Epithelial cell of prostate (primary cell): ENCODE data around the gene FAM156B.
"Not testable (repeated sequence)": the region's sequence is repeated elsewhere in the genome, so short reads cannot be mapped to it uniquely, and the experiment has no call there.

Experiments
- DNase-seq: peaks from one replicate; pipeline ENCODE4 v3.0.0-alpha.2; 2011; ENCODE audit warnings: low read depth, low spot score
- H3K27ac ChIP-seq: fragments of 450-650 bp; 2 replicates; pipeline ENCODE4 v1.5.1; 2017; ENCODE audit warnings: mild to moderate bottlenecking

Gene FAM156B

DNA sequence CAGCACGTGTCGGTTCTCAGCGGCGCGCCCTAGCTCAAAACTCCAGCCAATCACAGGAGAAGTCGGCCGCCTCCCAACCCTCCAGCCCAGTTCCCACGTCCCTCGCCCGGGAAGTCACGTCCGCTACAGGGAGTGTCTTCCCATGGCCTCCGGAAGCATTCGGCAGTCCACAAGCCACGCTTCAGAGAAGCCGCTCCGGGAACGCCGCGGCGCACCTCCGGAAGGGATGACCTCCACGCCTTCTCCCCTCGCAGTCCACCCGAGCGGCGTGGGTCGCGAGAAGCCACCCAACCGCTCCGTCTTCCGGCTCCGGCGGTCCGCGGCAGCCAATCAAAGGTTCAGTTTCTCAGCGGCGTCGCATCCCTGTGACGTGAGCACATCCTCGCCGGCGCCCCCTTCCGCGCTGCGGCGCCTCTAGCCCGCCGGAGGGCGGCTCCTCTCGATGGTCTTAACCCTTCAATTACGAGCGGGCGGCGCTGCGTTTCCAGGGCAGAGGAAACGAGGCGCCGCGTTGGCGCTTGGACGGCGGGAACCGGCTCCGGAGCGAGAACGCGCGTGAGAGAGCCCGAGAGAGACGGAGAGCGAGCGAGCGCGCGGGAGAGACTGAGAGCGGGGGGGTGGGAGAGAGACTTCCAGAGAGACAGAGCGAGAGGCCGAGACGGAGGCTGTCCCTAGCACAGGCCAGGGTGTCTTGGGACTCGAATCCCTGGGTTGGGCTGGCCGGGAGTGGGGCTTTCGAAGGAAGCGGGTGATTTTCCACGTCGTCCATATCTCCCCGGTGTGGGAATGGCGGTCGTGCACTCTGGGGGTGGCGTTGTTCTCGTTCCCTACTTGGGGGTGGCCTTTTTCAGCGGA, at the start of gene FAM156B:
FAM156B (plus strand) TSS at position 476 of the 855 bp plus-strand sequence. CDS start 9,896 bp downstream, outside the sequence.
- not testable (repeated sequence) for DNase-seq, H3K27ac ChIP-seq

DNA sequence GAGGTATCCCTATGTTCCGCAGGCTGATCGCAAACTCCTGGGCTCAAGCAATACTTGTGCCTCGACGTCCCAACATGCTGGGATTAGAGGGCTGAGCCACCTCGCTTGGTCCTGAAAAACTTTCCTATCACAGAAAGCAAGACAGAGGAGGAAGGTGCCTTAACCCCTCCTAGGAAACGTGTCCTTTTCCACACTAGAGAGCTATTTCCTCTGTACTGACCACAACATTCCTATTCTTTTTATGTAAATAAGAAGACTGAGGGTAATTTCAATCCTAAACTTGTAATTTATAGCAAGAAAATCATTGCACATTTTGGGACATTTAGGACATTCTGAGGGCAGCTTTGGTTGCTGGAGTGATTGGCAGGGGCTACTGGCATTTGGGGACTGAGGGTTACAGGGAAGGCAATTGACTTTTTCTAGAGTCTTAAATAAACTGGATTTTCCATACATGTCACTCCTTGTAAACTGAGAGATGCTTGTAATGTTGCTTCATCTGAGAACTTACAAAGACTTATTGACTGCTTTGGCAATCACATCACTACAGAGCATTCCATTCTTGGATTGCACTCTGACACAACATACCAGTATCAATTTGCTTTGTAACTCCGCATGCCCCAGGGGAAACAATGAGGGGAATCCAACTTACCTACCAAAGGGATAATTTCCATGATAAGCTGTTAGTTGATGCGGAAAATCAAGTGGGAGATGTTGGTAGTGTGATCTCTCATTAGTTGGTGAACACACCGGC, 44.8 kb upstream of the FAM156B start:
- peak overlapping the region; percentile 69 for H3K27ac ChIP-seq
- no peak for DNase-seq

DNA sequence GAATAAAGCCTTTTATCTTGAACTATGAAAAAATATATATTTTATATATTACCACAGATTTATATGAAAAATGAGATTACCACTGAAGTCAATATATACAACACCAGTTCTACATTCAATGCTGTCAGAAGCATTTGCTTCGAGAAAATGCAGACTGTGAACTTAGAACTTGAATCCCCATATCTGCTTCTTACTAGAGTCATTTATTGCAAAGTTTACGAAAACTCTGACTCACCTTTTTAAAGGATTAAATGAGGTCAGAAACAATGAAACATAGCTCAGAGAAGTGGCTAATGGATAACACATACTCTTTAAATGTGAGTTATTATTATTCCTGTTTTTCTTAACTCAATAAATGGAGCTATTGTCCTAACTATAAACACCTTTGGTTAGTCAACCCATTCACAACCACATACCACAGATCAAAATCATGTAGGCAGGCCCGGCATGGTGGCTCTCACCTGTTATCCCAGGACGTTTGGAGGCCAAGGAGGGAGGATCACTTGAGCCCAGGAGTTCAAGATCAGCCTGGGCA, 40.1 kb upstream of the FAM156B start:
- peak overlapping the region; percentile 15 for H3K27ac ChIP-seq
- not testable (repeated sequence) for DNase-seq

DNA sequence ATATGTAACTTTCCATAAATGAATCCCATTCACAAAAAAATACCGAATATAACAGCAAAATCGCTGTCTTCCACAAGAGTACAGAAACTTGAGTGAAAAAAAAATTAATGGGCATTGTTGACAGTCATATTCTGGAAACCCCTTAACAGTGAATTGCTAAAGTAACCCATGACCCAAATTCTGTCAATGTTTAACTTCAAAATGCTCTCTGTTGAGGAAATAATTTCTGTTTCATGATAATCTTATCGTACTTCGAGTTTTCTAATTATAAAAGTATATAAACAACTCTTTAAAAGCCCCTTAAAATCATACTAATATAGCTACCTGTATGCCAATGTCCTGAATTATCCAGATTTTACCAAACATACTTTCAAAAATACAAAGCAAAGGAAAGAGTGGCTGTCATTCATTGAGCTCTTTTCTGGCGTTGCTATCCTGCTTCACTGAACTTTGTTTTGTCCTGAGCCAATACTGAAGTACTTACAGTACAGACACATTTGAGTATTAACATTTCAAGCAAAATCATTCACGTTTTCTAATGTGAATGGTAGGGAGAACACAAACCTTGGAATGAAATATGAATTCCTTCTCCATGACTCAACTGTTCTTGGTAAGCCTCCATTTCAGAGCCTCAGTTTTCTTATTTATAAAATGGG, 31.7 kb upstream of the FAM156B start:
- DNase-seq: no peak
- H3K27ac ChIP-seq: no peak overlapping the region

- H3K27ac ChIP-seq: no peak within 1 kb of the TSS
- no peak for DNase-seq
These were observed 29.4 kb upstream of the FAM156B start, which contains the start of gene XAGE3 for GRCh38 chrX:52867610-52868348. Gene XAGE3 (minus strand): TSS chrX:52868083. CDS start chrX:52867133, 950 bp downstream.

- no peak for DNase-seq
These were observed 27.1 kb upstream of the FAM156B start for GRCh38 chrX:52870046-52870445.

GRCh38 chrX:52873825-52874224, 23.3 kb upstream of the FAM156B start:
- DNase-seq, H3K27ac ChIP-seq: not testable (repeated sequence)

More at GRCh38 chrX:52870046-52870445, 27.1 kb upstream of the FAM156B start:
- H3K27ac ChIP-seq: no peak overlapping the region

- no peak for DNase-seq
These were observed 22.5 kb upstream of the FAM156B start for GRCh38 chrX:52874661-52875060.

GRCh38 chrX:52875436-52875835, 21.7 kb upstream of the FAM156B start:
- DNase-seq, H3K27ac ChIP-seq: not testable (repeated sequence)

More at GRCh38 chrX:52874661-52875060, 22.5 kb upstream of the FAM156B start:
- H3K27ac ChIP-seq: no peak overlapping the region

- not testable (repeated sequence) for DNase-seq, H3K27ac ChIP-seq
These were observed 20.7 kb upstream of the FAM156B start for GRCh38 chrX:52876386-52876785.

- not testable (repeated sequence) for H3K27ac ChIP-seq, DNase-seq
These were observed 9.7 kb upstream of the FAM156B start for GRCh38 chrX:52887459-52887858.

DNA sequence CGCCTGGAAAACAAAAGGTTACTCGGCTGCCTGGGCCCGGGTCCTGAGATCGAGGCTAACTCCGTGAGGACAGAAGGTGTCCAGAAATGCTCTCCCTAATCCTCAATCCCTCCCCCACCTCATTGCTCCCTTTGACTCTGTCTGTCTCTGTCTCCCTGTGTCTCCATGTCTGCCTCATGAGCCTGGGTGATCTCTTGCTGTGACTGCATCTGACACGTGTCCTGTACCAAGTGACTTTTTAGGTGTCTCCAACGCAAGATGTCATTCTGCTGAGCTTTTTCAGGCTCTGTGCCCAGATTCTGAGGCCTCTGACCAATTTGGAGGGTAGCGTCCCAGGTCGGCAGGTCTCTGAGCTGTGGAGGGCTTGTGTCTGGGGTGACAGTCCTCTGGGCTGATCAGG, 9.0 kb upstream of the FAM156B start:
- H3K27ac ChIP-seq, DNase-seq: not testable (repeated sequence)

DNA sequence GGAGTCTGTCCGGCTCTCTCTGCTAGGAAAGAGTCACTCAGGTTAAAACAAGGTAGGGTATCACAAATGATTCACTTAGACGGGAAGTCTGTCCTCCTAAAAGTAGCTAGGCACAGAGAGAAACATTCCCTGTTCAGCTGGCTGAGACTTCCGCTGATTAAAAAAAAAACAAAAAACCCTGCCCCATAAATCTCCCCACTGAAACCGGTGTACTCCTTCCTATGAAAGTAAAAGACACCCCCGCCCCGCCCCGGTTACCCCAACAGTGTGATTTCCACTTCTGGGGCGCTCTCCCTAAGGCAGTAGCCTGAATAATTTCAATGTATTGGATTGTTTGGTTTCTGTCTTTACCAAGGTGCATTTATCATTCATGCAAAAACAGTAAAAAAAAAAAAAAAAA, 692 bp upstream of the FAM156B start:
- DNase-seq, H3K27ac ChIP-seq: not testable (repeated sequence)

DNA sequence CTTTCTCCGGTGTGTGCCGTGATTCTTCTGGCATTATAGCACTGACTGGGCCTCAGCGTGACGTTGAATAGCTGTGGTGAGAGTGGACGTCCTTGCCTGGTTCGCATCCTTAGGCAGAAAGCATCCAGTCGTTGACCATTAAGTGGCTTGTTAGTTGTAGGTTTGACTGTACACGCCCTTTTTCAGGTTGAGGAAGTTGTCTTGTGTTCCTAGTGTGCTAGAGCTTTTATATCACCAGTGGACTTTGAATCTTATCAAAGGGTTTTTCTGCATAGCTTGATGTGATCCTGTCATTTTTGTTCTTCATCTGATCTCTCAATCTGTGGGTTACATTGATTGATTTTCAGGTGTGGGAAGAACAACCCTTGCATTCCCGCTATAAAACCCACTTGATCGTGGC, 8.4 kb downstream of the FAM156B start:
- not testable (repeated sequence) for DNase-seq, H3K27ac ChIP-seq

DNA sequence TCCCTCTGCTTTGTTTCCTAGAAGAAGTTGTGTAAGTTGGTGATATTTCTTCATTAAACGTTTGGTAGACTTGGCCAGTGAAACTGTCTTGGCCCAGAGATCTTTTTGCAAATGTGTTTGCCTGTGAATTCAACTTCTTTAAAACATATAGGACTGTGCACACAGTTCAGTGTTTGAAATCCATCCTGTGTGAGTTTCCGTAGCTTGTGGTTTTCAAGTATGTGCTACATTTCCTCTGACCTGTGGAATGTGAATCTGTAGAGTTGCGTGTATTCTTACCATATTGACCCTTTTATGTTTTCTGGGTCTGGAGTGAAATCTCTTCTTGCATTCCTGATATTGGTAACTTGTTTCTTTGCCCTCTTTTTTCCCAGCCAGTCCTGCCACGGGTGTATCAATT, 8.9 kb downstream of the FAM156B start:
- not testable (repeated sequence) for H3K27ac ChIP-seq, DNase-seq

- H3K27ac ChIP-seq, DNase-seq: not testable (repeated sequence)
These were observed 10.0 kb downstream of the FAM156B start for GRCh38 chrX:52907137-52907536.

- DNase-seq, H3K27ac ChIP-seq: not testable (repeated sequence)
These were observed 10.8 kb downstream of the FAM156B start for GRCh38 chrX:52907900-52908299.

DNA sequence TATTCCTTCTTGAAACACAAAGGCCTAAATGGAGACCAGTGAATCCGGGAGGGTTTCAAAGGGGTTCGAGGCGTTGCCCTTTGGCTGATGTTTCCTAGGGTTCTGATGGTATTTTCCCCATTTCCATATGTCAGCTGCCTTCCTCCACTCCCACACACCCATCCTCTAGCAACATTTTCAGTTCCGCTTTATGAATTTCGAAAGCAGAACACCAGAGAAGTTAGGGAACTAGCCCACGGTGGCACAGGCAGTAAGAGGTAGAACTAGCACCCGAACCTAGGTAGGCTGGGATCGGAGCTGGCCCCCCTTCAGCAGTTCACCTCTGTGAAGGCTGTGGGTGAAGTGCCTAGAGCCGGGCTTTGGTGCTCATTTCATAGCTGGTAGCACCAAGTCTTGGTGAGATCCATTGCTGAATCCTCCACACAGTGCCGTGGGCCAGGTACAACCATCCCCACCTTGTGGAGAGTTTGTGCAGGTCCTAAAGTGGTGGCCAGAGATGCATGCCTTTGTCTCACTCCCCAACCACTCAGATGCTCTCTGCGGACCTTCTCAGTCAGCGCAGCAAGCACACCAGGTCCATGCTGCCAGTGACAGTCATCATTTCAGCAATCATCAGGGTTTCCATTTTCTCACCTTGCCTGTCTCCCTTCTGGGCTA, 12.3 kb downstream of the FAM156B start:
- H3K27ac ChIP-seq, DNase-seq: not testable (repeated sequence)

DNA sequence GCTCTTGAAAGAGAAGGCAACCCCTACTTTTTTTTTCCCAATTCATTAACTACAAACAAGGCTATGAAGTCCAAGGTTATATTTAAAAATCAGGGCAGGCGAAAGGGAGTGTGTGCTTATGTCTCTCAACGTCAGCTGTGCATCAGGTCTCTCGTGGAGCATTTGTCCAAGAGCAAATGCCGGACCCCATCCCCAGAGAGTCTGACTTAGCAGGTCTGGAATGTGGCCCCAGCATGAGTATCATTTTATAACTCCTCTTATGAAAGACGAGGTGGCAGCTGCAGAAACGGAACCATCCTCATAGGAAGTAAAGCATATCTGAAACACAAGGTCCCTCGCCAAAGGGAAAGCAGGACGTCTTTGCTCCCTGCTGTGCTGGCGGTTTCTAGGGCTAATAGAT, 16.6 kb downstream of the FAM156B start:
- DNase-seq, H3K27ac ChIP-seq: not testable (repeated sequence)
